ENCODE measurements around the gene MAP3K21.

- TF ChIP-seq GATA2 (IDR thresholded peaks at IDR 0.05; ENCODE audit: low read depth, low read length) (no peak), GATA3 (IDR thresholded peaks at IDR 0.05; ENCODE audit: low read depth, low read length) (no peak)
Observed at GRCh38 chr1:233395863-233396646, 68.5 kb downstream of the MAP3K21 start.
